ENCODE measurements around the gene UNC79.

DNA sequence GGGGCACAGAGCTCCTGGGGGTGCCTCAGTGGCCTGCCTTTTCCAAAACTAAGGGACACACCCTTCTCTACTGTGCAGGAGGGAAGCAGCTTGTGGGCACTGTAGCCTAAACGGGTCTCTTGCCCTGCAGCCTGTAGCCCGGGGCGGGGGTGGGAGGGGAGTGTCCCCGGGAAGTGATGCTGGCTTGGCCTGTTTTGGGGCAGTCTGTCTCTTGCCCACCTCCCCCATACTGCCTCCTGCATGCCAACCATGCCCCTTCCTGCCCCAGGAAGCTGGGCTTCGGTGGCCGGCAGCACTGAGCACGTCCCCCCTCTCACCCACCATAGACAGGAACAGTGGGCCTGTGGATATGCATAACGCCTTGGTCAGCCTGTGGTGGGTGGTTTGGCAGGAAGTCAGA, 314.1 kb downstream of the UNC79 start:
- TF ChIP-seq, protein P1, sequence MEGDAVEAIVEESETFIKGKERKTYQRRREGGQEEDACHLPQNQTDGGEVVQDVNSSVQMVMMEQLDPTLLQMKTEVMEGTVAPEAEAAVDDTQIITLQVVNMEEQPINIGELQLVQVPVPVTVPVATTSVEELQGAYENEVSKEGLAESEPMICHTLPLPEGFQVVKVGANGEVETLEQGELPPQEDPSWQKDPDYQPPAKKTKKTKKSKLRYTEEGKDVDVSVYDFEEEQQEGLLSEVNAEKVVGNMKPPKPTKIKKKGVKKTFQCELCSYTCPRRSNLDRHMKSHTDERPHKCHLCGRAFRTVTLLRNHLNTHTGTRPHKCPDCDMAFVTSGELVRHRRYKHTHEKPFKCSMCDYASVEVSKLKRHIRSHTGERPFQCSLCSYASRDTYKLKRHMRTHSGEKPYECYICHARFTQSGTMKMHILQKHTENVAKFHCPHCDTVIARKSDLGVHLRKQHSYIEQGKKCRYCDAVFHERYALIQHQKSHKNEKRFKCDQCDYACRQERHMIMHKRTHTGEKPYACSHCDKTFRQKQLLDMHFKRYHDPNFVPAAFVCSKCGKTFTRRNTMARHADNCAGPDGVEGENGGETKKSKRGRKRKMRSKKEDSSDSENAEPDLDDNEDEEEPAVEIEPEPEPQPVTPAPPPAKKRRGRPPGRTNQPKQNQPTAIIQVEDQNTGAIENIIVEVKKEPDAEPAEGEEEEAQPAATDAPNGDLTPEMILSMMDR (IDR thresholded peaks at IDR 0.05; ENCODE audit: low read length) = no peak
- TF ChIP-seq EZH2 (IDR thresholded peaks at IDR 0.05; ENCODE audit: borderline replicate concordance, low read length) = no peak

Measured in OCI-LY1 (cell line).